NK-92 treated with Interleukin-12 subunit alpha and Interleukin-12 subunit beta, amount 100 ng/mL, for 24 hours (cell line): ENCODE data around the gene LAMP5.

ENCODE experiments used
- DNase-seq: peaks from one replicate; lab custom pipeline; 2025; lab: John Stamatoyannopoulos, UW

The LAMP5 gene, protein sequence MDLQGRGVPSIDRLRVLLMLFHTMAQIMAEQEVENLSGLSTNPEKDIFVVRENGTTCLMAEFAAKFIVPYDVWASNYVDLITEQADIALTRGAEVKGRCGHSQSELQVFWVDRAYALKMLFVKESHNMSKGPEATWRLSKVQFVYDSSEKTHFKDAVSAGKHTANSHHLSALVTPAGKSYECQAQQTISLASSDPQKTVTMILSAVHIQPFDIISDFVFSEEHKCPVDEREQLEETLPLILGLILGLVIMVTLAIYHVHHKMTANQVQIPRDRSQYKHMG

DNA sequence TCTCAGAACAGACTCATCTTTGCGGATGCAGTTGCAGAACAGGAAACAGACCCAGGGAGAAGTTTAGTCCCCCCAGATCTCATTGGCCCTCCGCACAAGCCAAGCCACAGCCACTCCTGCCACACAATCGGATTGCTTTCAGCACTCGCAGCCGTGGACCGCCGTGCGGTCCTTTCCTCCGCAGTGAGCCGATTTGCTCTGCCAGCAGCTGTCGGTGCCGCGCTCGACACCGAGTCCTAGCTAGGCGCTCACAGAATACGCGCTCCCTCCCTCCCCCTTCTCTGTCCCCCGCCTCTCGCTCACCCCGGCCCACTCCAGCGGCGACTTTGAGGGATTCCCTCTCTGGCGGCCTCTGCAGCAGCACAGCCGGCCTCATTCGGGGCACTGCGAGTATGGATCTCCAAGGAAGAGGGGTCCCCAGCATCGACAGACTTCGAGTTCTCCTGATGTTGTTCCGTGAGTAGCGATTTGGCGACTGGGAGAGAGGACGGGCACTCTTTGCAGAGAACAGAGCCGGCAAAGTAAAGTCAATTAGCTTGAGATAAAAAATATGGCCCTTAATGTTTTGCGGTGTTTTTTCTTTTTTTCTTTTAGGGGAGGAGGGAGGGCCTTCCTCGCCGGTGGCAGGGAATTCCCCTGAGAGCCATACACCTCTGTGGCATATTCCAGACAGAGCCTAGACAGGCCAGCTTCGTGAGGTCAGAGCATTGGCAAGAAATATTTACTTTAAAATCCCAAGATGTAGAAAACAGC, at the start of gene LAMP5:
Gene LAMP5, plus strand, starts transcription at position 130 of the 753 bp plus-strand sequence. Its CDS starts 263 bp downstream, at position 393.
- no peak for DNase-seq

DNA sequence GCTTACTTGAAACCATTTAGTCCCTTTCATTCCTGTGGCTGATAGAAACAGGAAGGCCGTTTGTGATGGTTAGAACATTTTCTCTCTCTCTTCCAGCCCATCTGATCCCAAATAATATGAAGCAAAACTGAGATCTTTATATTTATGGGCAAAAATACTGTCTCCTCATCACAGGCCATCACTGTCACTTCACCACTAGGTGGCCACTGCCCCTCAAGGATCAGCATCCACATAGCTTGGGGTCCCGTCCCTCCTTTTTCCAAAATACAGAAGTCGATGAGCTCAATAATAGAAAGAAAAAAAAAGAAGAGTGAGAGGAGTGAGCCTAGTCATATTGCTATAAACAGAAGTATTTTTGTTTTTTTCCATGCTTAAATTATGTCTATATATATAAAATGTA, 46.4 kb upstream of the LAMP5 start:
- no peak for DNase-seq

DNA sequence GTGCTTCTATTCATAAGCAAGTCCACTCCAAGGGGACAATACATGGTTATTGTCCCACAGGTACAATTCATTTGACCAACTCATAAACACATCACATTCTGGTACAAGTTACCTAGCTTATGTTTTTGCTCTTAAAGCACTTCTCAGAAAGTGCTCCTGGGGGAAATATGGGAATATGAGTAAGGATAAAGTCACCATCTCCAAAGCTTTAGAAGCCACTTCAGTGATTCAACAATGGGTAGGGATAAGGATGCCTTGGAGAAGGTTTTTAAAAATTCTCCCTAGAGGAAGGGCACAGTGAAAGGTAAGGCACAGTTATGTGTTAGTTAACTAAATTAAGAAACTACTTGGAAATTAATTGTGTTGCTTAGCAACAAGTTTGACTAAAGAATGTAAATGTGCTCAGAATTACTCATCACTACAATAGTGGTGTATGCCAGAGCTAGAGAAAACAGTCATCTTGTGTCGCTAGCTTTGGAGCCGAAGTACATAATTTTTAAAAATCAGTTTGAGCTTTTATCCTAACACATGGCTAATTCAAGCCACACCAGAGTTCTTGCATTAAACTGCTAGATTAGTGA, 39.5 kb upstream of the LAMP5 start:
- no peak for DNase-seq

DNA sequence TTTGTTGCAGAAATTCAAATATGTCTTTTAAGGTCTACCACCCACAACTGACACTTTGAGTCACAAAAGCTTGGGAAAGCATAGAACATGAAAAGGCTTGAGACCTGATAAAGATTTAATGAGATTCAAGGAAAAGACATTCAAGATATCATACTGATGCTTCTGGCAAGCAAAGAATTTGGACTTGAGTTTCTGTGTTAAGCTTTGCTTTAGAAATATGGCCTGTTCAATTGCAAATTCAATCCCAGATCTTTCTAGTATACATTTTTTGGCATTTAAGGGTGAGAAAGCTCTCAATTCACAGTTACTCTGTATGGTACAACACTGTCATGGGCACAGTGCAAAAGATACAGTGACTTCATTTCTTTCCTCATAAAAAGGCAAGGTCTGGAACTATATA, 38.9 kb upstream of the LAMP5 start:
- no peak for DNase-seq

DNA sequence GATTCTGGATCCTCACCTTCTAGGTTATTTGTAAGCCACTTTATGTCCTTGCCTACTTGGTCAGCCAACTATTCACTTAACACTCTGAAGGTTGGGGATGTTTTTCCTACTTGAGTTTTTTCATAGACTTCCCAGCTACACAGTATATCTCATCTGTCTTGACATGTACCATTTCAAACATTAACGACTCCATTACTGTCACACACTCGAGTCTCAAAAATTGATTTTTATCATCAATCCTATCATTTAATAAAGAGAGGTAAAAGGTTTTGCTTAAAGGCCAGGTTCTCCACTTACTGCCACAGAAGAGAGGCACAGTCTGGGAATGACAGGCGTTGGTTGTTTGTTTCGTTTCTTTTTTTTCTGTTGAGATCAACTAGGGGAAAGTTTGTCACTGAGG, 38.2 kb upstream of the LAMP5 start:
- DNase-seq = no peak

DNA sequence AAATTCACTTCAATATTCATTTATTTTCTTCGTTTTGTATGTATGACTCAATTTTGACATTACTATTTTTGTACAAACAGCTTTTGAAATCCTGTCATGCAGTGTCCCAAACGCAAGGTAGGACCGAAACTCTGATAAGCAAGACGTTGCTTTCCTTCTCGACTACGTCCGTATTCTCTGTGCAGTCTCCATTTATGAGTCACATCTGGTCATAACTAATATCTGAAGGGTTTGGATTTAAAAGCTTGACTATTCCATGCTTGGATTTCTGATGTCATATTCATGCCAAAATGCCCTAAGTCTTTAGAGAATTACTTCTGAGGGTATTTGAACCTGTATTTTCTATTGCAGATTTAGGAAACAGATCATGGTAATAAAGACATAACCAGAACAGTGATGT, 37.8 kb upstream of the LAMP5 start:
- no peak for DNase-seq

DNA sequence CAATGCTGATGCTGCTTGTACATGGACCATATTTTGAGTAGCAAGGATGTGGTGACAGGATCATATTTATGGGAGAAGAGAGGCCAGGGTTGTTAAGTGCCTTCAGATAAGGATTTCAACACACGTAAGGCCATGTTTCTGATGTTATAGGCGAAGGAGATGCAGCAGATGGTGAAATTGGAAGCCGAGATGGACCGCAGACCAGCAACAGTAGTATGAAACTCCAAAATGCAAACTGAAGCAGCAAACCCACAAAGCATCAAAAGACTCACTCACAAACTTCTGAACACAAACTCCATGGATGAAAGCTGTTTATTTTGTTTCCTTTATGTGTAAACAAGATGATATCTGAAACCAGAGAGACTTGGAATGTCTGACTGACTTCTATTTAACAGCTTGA, 35.6 kb upstream of the LAMP5 start:
- no peak for DNase-seq

DNA sequence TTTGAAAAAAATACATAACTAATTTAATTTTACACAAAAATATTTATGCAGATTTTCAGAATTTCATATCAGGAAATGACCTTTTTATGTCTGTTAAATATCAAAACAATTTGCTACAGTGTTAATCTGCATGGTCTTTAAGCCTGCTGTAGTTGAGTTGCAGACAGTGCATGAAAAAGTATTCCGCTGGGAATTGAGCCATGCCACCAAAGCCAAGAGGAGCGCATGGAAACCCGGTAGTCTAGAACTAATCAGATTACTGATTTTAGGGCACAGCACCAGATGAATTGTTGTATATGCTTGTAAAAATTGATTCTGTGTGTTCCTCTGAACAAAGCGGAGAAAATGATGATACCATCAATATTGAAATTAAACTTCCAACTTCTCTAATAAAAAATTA, 34.3 kb upstream of the LAMP5 start:
- DNase-seq = no peak

DNA sequence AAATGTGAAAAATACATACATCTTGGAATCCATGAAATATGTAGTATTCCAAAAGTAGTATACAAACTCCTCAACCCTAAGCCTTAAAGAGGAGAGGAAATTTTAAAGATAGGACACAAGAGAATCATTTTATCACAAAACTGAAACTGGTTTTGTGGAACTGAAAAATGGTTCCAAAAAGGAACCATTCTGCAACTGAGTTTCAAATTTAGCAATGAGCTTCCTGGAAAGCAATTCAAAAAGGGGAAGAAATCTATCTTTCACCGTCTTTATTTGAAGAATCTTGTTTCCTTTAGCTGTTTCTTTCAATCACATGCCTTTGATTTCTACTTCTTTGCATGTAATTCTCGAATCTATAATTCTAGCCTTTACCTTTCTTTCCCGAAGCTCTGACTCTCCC, 32.2 kb upstream of the LAMP5 start:
- DNase-seq = no peak

DNA sequence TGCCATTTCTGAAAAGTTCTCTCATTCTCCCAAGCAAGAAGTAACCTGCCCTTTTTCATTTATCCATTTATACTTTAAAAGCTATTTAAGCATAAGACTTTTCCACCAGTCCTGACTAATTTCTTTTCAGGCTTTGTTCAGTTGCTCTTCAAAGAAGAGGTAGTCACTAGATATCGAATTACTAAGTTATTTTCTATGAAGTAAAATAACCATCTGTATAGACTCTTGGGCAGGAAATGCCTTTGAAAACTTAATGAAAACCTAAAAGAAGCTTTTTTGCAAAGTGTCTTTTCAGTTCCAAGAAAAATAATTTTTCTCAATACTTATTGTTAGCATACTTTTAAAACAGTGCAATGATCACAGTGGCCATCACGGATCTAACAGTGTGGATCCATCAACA, 31.3 kb upstream of the LAMP5 start:
- no peak for DNase-seq

DNA sequence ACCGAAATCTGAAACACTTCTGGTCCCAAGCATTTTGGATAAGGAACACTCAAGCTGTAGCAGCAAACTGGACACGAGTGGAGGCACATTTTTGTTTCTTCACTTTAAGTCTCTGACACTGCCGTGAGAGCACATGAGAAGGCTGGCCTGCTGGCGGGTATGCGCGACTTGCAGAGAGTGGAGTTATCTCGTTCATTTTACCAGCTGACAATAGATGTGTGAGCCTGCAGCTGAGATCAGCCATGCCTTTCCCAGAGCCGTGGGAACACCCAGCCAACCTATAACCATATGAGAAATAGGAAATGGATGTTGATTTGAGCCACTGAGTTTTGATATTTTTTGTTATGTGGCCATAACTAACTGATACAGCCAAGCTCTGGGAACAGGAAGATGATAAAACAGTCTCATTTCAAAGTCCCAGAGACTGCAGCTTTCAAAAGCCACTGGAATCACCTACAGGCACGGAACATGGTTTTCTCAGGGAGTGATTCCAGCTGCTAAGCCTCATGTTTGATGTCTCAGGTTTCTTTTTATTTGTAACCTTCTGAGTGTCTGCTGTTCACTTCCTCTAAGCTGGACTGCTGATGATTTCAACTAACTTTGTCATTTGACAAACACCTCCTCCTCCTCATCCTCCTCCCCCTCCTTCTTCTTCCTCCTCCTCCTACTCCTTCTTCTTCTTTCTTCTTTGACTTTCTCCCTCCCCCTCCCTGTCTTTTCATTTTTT, 28.6 kb upstream of the LAMP5 start:
- no peak for DNase-seq

DNA sequence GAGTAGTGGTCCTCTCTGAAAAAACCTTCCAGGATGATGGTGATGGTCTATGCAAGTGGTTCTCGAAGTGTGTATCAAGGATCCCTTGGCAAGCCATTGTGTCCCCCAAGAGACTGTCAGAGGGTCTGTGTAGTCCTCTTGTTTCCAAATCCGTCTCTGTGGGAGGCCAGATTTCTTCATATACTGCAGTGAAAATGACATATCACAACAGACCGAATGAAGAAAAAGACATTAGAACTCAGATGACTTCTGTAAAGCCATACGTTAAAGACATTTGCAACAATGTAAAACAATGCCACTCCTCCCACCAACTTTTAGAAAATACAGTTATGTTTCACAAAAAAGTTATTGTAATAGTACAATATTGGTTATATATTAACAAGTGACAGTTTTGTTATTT, 27.2 kb upstream of the LAMP5 start:
- DNase-seq = no peak

DNA sequence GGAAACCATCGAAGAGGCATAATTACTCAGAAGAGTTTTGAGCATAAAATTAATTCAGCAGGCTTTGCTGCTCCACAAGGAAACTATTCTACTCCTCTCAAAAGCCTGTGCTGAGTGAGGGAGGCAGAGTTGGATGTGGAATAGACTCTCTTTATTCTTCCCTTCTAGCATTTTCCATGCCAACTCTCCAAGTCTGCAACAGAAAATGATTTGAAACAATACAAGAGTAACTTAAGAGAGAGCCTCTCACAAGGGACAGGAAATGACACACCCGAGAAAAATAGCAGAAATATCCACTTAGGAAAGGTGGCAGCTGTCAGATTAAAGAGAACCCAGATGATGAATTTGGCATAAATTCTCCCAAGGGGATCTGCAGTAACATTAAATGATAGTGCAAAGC, 26.3 kb upstream of the LAMP5 start:
- no peak for DNase-seq

DNA sequence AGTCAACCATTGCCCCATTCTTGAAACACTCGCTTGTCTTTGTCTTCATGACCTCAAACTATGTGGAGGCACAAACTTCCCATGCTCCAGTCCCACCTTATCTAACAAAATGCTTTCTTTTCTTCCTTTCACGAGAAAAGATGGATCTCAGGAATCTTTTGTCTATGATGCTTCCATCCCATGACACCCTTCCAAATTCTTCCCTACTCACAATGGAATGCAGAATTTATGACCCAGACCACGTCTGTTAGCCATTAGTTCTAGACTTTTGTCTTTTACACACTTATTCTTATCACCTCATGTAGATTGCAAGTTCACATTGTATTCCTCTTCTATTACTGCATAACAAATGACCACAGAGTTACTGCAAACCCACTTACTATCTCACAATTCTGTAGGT, 24.2 kb upstream of the LAMP5 start:
- no peak for DNase-seq

DNA sequence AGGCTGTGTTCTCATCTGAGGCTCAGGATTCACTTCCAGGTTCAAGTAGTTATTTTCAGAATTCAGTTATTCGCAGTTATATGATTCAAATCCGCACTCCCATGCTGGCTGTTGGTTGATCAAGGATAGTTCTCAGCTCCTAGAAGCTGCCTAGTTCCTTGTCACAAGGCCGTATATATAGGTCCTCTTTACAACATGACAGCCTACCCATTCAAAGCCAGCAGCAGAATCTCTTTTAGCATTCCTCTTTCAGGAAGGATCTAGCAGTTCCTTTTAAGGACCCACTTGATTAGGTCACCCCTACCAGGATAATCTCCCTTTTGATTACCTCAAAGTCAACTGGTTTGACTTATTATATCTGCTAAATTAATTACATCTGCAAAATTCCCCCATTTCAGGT, 23.8 kb upstream of the LAMP5 start:
- no peak for DNase-seq

DNA sequence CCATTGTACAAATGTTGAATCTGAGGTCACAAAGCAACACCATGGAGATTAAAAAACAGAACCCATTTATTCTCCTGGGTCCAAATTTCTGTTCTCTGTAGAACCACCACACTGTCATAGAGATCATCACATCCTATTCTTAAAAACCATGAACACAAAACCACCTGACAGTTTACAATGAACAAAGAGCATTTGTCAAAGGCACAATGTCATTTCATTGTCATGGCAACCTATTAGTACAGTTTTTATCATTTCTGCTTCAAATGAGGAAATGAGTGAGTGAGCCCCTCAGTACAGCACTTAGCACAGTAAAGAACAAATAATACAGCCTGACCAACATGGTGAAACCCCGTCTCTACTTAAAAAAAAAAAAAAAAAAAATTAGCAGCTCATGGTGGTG, 23.1 kb upstream of the LAMP5 start:
- DNase-seq = no peak

DNA sequence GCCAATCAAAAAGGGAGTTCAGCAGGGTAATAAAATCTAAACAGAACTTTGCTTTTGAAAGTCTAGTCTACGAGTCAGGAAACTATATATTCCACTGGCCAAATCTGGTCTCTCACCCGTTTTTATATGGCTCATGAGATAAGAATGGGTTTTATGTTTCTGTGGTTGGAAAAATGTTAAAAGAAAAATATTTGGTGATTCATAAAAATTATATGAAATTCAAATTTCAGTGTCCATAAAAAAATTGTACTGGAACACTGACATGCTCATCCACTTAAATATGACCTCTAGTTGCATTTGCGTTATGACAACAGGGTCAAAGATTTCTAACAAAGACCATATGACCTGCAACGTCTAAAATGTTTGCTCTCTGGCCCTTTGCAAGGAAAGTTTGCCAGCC, 22.3 kb upstream of the LAMP5 start:
- DNase-seq = no peak

DNA sequence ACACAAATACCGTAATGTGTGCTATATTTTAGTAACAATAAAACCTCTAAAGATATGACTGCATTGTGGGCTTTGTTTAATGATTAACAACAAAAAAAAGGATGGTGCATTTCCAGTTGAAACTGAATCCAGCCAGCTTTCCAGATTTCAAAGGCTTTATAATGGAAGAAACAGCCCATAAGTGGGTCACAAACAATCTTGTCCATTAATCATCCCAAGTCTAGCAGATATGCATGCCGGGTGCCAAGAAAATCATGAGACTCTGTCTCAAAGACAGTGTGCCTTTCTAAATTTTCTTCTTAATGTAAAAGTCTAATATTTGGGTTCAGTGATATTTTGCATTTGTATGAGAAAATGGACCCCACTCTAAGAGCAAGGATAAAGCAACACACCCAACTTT, 20.6 kb upstream of the LAMP5 start:
- no peak for DNase-seq

DNA sequence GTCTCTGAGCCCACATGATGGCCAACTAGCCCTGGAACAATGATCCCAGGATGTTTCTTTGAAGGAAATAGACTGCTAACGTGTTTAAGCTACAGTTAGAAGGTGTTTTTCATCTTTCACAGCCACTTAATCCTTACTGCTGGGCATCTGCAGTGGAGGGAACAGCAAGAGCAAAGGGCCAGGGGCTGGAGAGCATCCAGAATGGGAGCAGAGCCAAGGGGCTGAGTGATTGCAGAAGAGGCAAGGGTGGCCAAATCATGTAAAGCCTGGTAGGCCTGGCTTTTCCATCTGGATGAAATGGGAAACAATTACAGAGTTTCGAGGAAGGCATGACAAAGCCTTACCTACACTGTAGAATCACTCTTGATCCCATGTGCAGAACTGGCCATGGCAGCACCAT, 18.7 kb upstream of the LAMP5 start:
- no peak for DNase-seq

DNA sequence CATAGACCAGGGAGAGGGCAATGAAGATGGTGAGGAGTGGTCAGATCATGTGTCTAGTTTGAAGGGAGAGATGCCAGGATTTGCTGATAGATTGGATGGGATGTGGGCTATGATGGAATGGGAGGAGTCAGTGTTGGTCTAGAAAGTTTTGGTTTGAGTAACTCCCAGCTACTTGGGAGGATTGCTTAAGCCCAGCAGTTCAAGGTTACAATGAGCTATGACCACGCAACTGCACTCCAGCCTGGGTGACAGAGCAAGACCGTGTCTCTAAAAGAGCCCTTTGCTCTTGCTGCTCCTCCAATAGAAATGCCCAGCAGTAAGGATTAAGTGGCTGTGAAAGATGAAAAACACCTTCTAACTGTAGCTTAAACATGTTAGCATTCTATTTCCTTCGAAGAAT, 18.2 kb upstream of the LAMP5 start:
- DNase-seq = no peak

DNA sequence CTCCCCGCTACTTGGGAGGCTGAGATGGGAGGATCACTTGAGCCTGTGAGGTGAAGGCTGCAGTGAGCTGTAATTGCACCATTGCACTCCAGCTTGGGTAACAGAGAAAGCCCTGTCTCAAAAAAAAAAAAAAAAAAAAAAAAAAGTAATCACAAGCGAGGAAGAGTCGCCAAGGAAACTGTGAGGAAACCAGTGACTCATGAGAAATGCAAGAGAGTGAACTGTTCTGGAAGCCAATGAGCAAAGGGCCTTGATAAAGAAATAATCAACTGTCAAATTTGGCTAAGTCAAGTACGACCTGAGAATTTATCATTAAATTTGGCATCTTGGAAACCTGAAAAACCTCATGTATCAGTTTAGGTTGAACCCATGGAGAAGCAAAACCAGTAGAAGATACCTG, 16.1 kb upstream of the LAMP5 start:
- DNase-seq = no peak

DNA sequence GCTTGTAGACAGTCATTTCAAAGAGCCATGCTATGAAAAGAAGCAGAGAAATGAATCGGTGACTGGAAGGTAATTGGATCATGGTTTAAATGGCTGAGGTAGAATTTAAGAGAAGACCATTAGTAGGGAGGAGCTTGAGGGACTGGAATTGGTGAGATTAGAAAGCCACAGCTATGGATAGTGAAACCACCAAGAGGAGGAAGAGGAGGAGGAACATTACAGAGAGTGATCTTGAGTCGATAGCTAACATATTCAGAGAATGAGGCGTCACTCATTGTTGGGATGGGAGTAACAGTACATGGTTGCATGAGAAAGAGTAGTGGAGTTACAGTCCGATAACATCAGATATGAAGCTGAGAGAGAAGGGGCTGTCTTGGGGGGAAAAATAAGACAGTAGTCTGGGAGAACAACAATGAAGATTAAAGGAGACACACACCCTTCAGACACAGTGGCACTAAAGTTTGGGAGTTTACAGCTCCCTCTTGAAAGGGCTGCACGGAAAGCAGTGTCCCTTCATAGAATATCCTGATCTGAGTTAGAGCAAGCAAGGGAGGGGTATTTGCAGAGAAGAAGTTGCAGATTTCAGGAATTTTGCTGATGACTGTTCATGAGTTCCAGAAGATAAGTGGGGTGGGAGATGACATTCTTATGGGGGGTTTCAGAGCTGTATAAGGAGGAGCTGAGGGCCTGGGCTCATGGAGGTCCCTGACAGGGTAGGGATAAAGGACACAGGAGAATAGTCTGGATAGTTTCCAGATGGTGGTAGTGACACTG, 15.1 kb upstream of the LAMP5 start:
- DNase-seq = no peak
